Type B pancreatic cell (in vitro differentiated cells): ENCODE data around the gene HS3ST3A1. TPM values are rescaled to one million over a fixed set of nuclear protein-coding genes. Genes with fewer than 3 reads are reported as not detected.

Experiments
- DNase-seq: peaks from one replicate; pipeline ENCODE4 v3.0.0; 2021; ENCODE audit warnings: mixed read lengths; ENCODE audit not compliant: unreplicated experiment; ENCODE audit errors: extremely low spot score
- H3K27ac Mint-ChIP-seq: 2 replicates; pipeline ENCODE4 v1.8.0; 2021; ENCODE audit warnings: mild to moderate bottlenecking, mixed read lengths
- H3K27me3 Mint-ChIP-seq: 2 replicates; pipeline ENCODE4 v1.8.0; 2021; ENCODE audit warnings: mixed read lengths
- H3K36me3 Mint-ChIP-seq: 2 replicates; pipeline ENCODE4 v1.8.0; 2021; ENCODE audit warnings: mixed read lengths
- H3K4me1 Mint-ChIP-seq: one replicate; pipeline ENCODE4 v1.8.0; 2021; ENCODE audit warnings: mixed read lengths; ENCODE audit not compliant: unreplicated experiment
- H3K4me3 Mint-ChIP-seq: 2 replicates; pipeline ENCODE4 v1.8.0; 2021; ENCODE audit warnings: mild to moderate bottlenecking, mixed read lengths
- H3K9me3 Mint-ChIP-seq: 2 replicates; pipeline ENCODE4 v1.8.0; 2021; ENCODE audit warnings: mixed read lengths
- CTCF ChIP-seq: fragments of 200-600 bp; sonication (generic); conservative IDR thresholded peaks from 2 replicates; pipeline ENCODE4 v1.5.0; 2021; ENCODE audit warnings: antibody characterized with exemption, mild to moderate bottlenecking
- total RNA-seq: library from RNA; stranded (reverse); gene quantifications from 2 replicates; pipeline ENCODE4 v1.2.1, GENCODE V29; 2021; ENCODE audit warnings: low replicate concordance

Gene HS3ST3A1
- total RNA-seq, 1 donor from 2014 or later = 7.6 TPM

DNA sequence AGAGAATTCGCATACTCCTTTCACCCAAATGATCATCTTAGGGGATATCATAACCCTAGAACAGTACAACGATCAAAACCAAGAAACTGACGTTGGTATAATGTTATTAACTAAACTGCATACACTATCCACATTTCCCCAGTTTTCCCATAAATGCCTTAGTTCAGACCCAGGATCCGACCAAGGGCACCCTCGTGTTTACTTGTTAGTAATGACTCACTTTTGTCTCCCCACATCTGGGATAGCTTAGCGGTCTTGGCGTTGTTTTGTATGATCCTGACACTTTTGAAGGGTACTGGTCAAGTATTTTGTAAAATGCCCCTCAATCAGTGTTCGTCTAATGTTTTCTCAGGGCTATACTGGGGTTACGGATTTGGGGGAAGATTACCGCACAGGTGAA, 8.0 kb downstream of the HS3ST3A1 start:
- peaks cover 4% of the 10 kb centered on the region for H3K36me3 Mint-ChIP-seq
- DNase-seq = no peak
- no peak overlapping the region for H3K4me3 Mint-ChIP-seq
- TF ChIP-seq CTCF = no peak
- H3K27ac Mint-ChIP-seq = no peak overlapping the region
- H3K27me3 Mint-ChIP-seq = peaks cover 32% of the 10 kb centered on the region
- no peaks in the 10 kb centered on the region for H3K9me3 Mint-ChIP-seq
- peaks cover 48% of the 10 kb centered on the region for H3K4me1 Mint-ChIP-seq

- no peak for DNase-seq
- Mint-ChIP-seq H3K4me3 (no peak overlapping the region), H3K4me1 (peaks cover 49% of the 10 kb centered on the region), H3K27me3 (peaks cover 28% of the 10 kb centered on the region), H3K9me3 (no peaks in the 10 kb centered on the region), H3K27ac (no peak overlapping the region), H3K36me3 (peaks cover 4% of the 10 kb centered on the region)
- no peak for TF ChIP-seq CTCF
Observed at GRCh38 chr17:13593021-13593751, 8.5 kb downstream of the HS3ST3A1 start.

DNA sequence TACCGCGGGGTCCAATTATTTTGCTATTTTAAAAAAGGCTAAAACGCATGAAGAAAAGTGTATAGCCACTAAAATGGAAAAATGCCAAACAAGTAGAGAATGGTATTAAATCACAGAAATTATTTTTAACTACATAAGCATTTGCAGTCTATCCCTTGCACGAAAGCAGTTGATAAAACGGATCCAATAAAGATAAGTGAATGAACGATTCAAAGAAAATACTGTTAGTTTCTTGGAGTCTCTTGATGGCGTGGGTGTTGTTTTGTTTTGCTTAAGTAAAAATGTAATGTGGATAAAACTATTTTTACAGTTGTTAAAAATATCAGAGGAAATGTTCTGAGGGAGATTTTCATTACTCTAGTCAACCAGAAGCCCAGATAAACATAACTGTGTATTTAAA, 9.3 kb downstream of the HS3ST3A1 start:
- no peak for DNase-seq
- Mint-ChIP-seq H3K4me3 (no peak overlapping the region), H3K36me3 (peaks cover 5% of the 10 kb centered on the region), H3K27me3 (peaks cover 24% of the 10 kb centered on the region), H3K27ac (no peak overlapping the region), H3K9me3 (peaks cover 2% of the 10 kb centered on the region), H3K4me1 (peaks cover 46% of the 10 kb centered on the region)
- TF ChIP-seq CTCF = no peak

GRCh38 chr17:13590441-13590840, 11.3 kb downstream of the HS3ST3A1 start:
- no peak overlapping the region for H3K4me3 Mint-ChIP-seq
- no peak overlapping the region for H3K27ac Mint-ChIP-seq
- peaks cover 14% of the 10 kb centered on the region for H3K27me3 Mint-ChIP-seq
- no peak for DNase-seq
- no peak for TF ChIP-seq CTCF
- H3K36me3 Mint-ChIP-seq = peaks cover 11% of the 10 kb centered on the region
- H3K4me1 Mint-ChIP-seq = peaks cover 33% of the 10 kb centered on the region
- H3K9me3 Mint-ChIP-seq = peaks cover 3% of the 10 kb centered on the region

DNA sequence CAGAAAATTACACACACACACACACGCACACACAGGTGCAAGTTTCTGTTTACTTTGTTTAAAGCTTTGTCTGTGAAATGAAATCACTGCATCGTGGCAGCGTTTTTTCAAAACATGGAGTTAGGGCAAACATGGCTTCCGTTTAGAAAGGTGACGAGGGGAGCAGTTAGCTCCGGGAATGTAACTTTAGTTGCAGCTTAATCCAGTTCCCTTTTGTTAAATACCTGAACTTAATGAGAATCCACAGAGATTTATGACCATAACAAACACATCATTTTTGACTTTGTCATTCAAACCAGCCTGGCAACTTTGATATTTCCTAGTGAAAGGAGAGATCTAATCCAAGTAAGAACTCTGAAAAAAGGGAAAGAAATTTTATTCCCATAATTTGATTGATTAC, 12.1 kb downstream of the HS3ST3A1 start:
- TF ChIP-seq CTCF = no peak
- peaks cover 7% of the 10 kb centered on the region for H3K36me3 Mint-ChIP-seq

More for the DNA sequence above, 12.1 kb downstream of the HS3ST3A1 start:
- Mint-ChIP-seq H3K4me3 (peak overlapping the region; percentile 23), H3K9me3 (peaks cover 3% of the 10 kb centered on the region), H3K4me1 (peaks cover 29% of the 10 kb centered on the region), H3K27ac (peak overlapping the region; percentile 34), H3K27me3 (peaks cover 8% of the 10 kb centered on the region)
- DNase-seq = no peak
